ENCODE measurements around the gene U2SURP. TPM values are rescaled to one million over a fixed set of nuclear protein-coding genes. Genes with fewer than 3 reads are reported as not detected.

U2SURP gene
- total RNA-seq, 2 experiments from 2014 or later, result 173 to 180 TPM

DNA sequence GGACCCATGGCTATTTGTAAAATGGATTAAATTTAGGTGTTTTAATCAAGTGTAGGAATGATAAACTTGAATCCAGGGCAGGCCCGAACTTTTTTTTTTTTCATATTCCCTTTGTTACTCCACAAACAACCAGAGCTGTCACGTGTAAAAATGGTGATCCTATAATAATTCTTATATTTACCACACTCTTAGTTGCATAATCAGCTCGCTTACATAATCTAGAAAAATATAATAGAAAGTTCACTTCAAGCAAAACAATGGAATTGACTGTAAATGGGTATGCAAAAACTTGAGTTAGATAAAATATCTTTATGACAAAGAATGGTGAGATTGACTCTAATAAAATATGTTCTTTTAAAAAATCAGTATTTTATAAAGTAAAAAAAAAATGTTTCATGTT is 35.8 kb upstream of the U2SURP start:
- H3K27ac Mint-ChIP-seq, result no peak overlapping the region
- DNase-seq, result no peak
- H3K9me3 Mint-ChIP-seq, result no peaks in the 10 kb centered on the region
- H3K4me3 Mint-ChIP-seq, result no peak overlapping the region
- peaks cover 6% of the 10 kb centered on the region for H3K4me1 Mint-ChIP-seq (ENCODE audit: low read depth)
- intact Hi-C loops (cut with micrococcal nuclease), result no loop called here
- CTCF ChIA-PET, result interaction anchor here (0.7 kb wide), 2 partner anchors 9 to 20 kb away, joined by 5 read pairs; no protein-coding TSS in a partner anchor
- H3K27me3 Mint-ChIP-seq (ENCODE audit: low read depth), result peaks cover 35% of the 10 kb centered on the region
- no peaks in the 10 kb centered on the region for H3K36me3 Mint-ChIP-seq (ENCODE audit: low read depth)

DNA sequence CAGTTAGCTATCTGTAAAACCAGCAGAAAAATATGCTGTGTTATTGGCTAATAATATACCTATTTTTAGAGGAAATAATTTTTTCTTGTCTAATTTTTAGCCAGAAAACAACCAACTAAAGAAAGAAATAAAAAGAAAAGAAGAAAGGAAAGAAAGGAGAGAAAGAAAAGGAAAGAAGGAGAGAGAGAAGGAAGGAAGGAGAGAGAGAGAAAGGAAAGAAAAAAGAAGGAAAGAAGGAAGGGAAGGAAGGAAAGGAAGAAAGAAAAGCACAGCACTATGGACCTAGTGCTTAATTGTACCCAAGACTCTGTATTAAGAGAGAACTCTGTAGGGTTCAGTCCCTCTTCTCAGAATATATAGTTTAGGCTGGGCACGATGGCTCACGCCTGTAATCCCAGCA is 34.6 kb upstream of the U2SURP start:
- CTCF ChIA-PET, result no interaction called here
- no peaks in the 10 kb centered on the region for H3K36me3 Mint-ChIP-seq (ENCODE audit: low read depth)
- no peak overlapping the region for H3K27ac Mint-ChIP-seq
- no peaks in the 10 kb centered on the region for H3K9me3 Mint-ChIP-seq
- peaks cover 30% of the 10 kb centered on the region for H3K27me3 Mint-ChIP-seq (ENCODE audit: low read depth)
- peaks cover 6% of the 10 kb centered on the region for H3K4me1 Mint-ChIP-seq (ENCODE audit: low read depth)
- intact Hi-C loops (cut with micrococcal nuclease), result no loop called here
- no peak for DNase-seq
- H3K4me3 Mint-ChIP-seq, result no peak overlapping the region

DNA sequence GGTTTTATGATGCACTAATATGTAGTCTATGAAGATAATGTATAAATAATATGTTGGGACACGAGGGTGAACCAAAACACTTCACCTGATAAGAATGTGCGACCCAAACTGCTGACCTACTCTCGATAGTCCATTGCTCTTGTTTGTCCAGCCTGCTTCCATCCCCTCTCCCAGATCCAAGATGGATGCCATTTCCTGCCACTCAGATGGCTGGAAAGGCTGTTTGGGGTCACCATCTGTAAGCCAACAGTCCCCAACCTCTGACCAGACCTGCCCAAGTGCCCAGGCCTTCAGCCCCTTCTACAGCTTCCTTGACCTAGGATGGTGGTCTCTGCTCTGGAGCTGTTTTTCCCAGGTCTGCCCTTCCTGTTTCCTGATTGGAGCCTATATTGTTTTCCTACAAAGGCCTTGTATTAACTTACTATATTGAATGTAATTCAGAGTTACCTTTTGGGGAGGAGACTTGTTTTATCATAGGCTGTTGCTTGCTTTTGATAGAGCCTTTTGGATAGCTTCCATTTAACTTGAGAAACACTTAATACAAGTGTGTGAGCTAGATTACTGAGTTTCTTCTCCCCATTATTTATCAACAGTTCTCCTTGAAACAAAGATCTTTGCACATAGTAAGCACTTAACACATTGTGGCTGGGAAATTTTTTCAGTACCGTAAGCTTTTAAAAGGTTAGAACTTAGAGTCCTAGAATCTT is 32.9 kb upstream of the U2SURP start:
- no peaks in the 10 kb centered on the region for H3K9me3 Mint-ChIP-seq
- intact Hi-C loops (cut with micrococcal nuclease), result no loop called here
- H3K27me3 Mint-ChIP-seq (ENCODE audit: low read depth), result peaks cover 18% of the 10 kb centered on the region

DNA sequence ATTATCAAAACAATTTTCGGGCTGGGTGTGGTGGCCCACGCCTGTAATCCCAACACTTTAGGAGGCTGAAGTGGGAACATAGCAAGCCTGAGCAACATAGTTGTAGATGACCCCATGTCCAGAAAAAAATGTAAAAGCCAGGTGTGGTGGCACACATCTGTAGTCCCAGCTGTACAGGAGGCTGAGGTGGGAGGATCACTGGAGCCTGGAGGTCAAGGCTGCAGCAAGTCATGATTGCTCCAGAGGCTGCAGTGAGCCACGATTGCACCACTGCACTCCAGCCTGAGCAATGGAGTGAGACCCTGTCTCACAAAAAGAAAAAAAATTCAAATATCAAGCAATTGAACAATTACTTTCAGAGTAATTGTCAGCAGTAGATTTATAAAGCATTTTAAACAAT is 29.9 kb upstream of the U2SURP start:
- no peak overlapping the region for H3K4me3 Mint-ChIP-seq
- DNase-seq, result no peak
- intact Hi-C loops (cut with micrococcal nuclease), result loop anchor here (10.0 kb wide), 1 partner anchor 1153 kb away; no protein-coding TSS in a partner anchor
- no peak overlapping the region for H3K27ac Mint-ChIP-seq
- no peaks in the 10 kb centered on the region for H3K36me3 Mint-ChIP-seq (ENCODE audit: low read depth)
- peaks cover 7% of the 10 kb centered on the region for H3K27me3 Mint-ChIP-seq (ENCODE audit: low read depth)
- H3K9me3 Mint-ChIP-seq, result no peaks in the 10 kb centered on the region
- CTCF ChIA-PET, result no interaction called here
- H3K4me1 Mint-ChIP-seq (ENCODE audit: low read depth), result no peaks in the 10 kb centered on the region

More for the DNA sequence above, 32.9 kb upstream of the U2SURP start:
- H3K4me3 Mint-ChIP-seq, result no peak overlapping the region
- CTCF ChIA-PET, result interaction anchor here (1.4 kb wide), 1 partner anchor 37 kb away, joined by 4 read pairs; no protein-coding TSS in a partner anchor
- H3K27ac Mint-ChIP-seq, result no peak overlapping the region
- no peak for DNase-seq
- peaks cover 3% of the 10 kb centered on the region for H3K4me1 Mint-ChIP-seq (ENCODE audit: low read depth)
- no peaks in the 10 kb centered on the region for H3K36me3 Mint-ChIP-seq (ENCODE audit: low read depth)

DNA sequence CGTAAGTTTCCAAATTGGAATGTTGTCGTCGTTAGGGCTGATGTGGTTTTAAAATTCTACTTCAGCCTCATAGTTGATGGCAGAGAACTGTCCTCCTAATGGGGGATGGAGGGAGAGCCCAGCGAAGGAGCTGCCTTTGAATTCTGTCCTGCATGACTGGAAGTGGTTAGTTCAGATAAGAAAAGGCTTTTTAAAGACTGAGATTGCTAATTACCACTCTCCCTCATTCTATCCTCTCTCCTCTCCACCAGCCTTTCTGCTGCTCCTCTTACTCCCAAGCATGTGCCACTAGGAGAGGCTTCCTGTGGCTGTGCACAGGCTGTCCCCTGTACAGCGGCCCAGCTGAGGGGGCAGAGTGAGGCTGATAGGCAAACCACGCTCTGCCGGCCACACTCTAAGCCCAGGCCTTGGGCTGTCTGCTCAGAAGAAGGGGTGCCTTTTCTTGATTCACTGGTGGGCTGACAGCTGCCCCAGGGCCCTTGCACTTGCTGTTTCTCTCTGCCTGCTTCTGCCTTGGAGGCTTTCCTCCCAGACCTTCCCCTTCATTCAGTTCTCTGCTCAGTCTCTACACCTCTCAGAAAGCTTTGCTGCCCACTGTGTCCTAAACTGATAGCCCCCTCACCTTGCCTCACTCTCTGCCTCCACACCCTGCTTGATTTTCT is 29.1 kb upstream of the U2SURP start:
- Mint-ChIP-seq H3K27ac (no peak overlapping the region), H3K27me3 (ENCODE audit: low read depth) (peaks cover 9% of the 10 kb centered on the region), H3K4me1 (ENCODE audit: low read depth) (no peaks in the 10 kb centered on the region), H3K4me3 (no peak overlapping the region), H3K9me3 (no peaks in the 10 kb centered on the region), H3K36me3 (ENCODE audit: low read depth) (no peaks in the 10 kb centered on the region)
- CTCF ChIA-PET, result interaction anchor here (0.6 to 1.1 kb wide), 2 partner anchors 14 to 24 kb away, joined by 3 read pairs; no protein-coding TSS in a partner anchor
- DNase-seq, result no peak
- intact Hi-C loops (cut with micrococcal nuclease), result loop anchor here (10.0 kb wide), 1 partner anchor 1153 kb away; no protein-coding TSS in a partner anchor

DNA sequence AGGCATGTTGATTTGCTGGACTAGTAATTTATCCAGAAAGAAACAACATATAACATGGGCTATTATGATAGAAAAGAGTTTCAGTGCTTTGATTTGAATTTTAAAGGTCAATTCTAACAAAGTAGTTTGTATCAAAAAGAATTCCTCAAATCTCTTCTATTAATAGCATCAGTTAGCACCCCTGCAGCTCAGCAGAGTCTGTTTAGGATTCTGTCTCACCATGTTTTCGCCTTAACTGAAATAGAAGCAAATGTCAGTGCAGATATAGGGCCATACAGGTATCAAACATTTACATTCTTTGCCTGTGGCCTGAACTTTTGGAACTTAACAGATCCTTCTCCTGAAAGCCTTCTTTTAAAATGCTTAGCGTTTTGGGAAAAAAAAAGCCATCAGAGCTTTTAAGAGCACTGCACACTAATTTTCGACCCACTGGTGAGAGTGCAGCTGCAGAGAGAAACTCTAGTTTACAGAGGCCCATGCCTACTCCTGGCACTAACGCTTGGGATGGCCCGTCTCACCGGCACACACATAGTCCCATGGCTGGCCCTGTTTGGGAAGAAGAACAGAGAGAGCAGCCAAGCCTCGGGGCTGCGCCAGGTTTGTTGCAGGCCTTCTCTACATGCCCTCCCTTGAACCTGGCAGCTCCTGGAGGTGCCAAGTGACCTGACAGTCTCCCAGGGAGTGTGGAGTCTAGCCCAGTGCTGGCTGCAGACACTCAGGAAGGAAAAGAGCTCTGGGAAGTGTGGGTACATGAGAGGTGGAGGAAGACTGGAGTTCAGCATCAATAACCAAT is 28.0 kb upstream of the U2SURP start:
- Mint-ChIP-seq H3K27me3 (ENCODE audit: low read depth) (peaks cover 11% of the 10 kb centered on the region), H3K9me3 (no peaks in the 10 kb centered on the region), H3K4me3 (no peak overlapping the region), H3K4me1 (ENCODE audit: low read depth) (no peaks in the 10 kb centered on the region), H3K36me3 (ENCODE audit: low read depth) (no peaks in the 10 kb centered on the region), H3K27ac (no peak overlapping the region)
- intact Hi-C loops (cut with micrococcal nuclease), result loop anchor here (10.0 kb wide), 1 partner anchor 1151 kb away; no protein-coding TSS in a partner anchor
- DNase-seq, result no peak
- CTCF ChIA-PET, result interaction anchor here (0.6 to 1.1 kb wide), 2 partner anchors 15 to 315 kb away, joined by 3 to 4 read pairs; no protein-coding TSS in a partner anchor

DNA sequence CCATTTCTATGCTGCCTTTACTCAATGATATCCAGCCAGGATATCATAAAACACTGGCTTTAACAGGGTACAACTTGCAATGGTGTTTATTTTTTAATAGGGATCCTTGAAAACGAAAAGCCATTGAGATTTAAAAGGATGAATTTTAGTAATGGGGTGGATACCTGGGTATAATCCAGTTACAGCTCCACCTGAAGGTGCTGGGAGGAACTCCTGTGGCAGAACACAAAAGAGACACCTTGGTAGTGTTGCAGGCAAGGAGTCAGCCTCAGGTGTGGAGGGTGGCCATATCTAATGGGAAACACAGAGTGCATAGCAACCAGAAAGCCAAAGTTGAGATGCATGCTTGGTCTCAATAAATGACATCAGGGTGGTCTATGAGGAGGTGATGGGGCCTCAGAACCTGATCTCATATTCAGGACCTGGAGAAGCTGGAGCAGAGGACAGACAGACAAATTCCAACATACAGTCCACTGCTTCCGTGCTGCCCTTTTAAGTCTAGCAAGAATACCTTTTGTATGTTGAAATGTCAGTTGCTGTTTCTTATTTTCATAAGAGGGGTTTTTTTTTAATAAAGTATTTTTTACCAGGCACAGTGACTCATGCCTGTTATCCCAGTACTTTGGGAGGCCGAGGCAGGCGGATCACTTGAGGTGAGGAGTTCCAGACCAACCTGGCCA is 25.9 kb upstream of the U2SURP start:
- Mint-ChIP-seq H3K9me3 (no peaks in the 10 kb centered on the region), H3K36me3 (ENCODE audit: low read depth) (no peaks in the 10 kb centered on the region), H3K27me3 (ENCODE audit: low read depth) (peaks cover 11% of the 10 kb centered on the region), H3K27ac (no peak overlapping the region), H3K4me3 (no peak overlapping the region), H3K4me1 (ENCODE audit: low read depth) (no peaks in the 10 kb centered on the region)
- intact Hi-C loops (cut with micrococcal nuclease), result loop anchor here (10.0 kb wide), 1 partner anchor 1149 kb away; no protein-coding TSS in a partner anchor
- CTCF ChIA-PET, result interaction anchor here (0.6 to 0.9 kb wide), 4 partner anchors 43 to 634 kb away, joined by 3 to 9 read pairs (median 4); no protein-coding TSS in a partner anchor
- no peak for DNase-seq

DNA sequence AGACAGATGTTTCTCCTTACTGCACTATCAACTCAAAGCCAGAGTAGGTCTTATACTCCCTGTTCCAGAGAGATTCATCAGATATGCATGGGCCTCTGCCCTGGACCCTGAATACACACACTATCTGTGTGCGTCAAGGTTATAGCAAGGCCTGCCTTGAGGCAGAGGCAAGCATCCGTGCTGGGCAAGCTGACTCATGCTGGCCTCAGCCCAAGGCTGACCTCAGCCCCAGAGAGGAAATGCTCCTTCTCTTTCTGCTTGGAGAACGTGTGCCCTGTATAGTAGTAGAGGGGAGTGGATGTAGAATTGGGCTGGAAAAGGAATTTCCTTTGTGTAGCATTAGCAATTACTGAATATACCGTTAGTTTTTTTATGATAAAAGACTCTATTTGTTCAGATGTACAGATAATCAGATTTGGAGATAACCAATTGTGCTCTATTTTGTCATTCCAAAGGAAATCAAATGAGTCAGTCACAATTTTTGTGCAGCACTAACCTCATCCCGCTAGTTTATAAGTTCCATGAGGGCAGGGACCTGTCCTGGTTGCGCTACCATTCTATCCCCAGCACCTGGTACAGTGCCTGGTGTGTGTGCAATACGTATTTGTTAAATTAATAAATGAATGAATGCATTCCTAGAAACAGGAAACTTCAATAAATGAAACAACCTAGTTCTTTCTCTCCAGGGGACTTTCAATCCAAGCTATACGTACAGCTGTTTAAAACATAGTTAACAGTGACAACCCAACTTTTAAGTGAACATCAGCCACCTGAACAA is 24.6 kb upstream of the U2SURP start:
- H3K4me1 Mint-ChIP-seq (ENCODE audit: low read depth), result no peaks in the 10 kb centered on the region
- H3K9me3 Mint-ChIP-seq, result no peaks in the 10 kb centered on the region
- no peak overlapping the region for H3K27ac Mint-ChIP-seq
- H3K36me3 Mint-ChIP-seq (ENCODE audit: low read depth), result no peaks in the 10 kb centered on the region
- intact Hi-C loops (cut with micrococcal nuclease), result loop anchor here (10.0 kb wide), 1 partner anchor 1148 kb away; no protein-coding TSS in a partner anchor
- H3K27me3 Mint-ChIP-seq (ENCODE audit: low read depth), result peaks cover 7% of the 10 kb centered on the region
- CTCF ChIA-PET, result no interaction called here
- no peak for DNase-seq
- H3K4me3 Mint-ChIP-seq, result no peak overlapping the region

DNA sequence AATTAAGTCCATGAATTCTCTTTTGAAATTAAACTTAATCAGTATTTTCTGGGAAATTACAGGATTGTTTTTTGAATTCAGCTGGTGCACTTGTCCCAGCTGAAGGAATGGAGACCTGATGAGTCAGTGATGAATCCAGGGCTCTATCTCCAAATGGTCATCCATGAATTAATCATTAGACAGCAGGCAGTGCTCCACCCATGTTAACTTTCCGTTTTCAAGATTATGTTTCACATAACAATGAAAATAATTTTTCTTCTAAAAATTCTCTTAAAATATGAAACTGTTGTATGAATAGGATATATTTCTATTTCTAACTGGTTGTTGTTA is 24.0 kb upstream of the U2SURP start:
- Mint-ChIP-seq H3K4me3 (no peak overlapping the region), H3K36me3 (ENCODE audit: low read depth) (no peaks in the 10 kb centered on the region), H3K27ac (no peak overlapping the region), H3K9me3 (no peaks in the 10 kb centered on the region), H3K27me3 (ENCODE audit: low read depth) (peaks cover 7% of the 10 kb centered on the region), H3K4me1 (ENCODE audit: low read depth) (no peaks in the 10 kb centered on the region)
- intact Hi-C loops (cut with micrococcal nuclease), result loop anchor here (10.0 kb wide), 1 partner anchor 1147 kb away; no protein-coding TSS in a partner anchor
- CTCF ChIA-PET, result no interaction called here
- DNase-seq, result no peak

DNA sequence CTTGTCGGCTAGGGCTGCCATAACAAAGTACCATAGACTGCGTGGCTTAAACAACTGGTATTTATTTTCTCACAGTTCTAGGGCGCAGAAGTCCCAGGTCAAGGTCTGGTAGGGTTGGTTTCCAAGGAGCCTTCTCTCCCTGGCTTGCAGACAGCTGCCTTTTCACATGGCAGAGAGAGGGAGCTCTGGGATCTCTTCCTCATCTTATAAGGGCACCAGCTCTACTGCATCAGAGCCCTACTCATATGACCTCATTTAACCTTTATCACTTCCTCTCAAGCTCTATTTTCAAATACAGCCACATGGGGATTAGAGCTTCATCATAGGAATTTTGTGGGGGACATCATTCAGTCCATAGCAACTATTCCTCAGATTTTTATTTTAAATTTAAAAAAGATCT is 20.3 kb upstream of the U2SURP start:
- Mint-ChIP-seq H3K36me3 (ENCODE audit: low read depth) (no peaks in the 10 kb centered on the region), H3K4me3 (no peak overlapping the region), H3K27ac (no peak overlapping the region), H3K9me3 (no peaks in the 10 kb centered on the region), H3K4me1 (ENCODE audit: low read depth) (no peaks in the 10 kb centered on the region), H3K27me3 (ENCODE audit: low read depth) (peaks cover 4% of the 10 kb centered on the region)
- no peak for DNase-seq
- CTCF ChIA-PET, result interaction anchor here (0.6 to 1.2 kb wide), 3 partner anchors 9 to 153 kb away, joined by 3 read pairs; no protein-coding TSS in a partner anchor
- intact Hi-C loops (cut with micrococcal nuclease), result no loop called here

DNA sequence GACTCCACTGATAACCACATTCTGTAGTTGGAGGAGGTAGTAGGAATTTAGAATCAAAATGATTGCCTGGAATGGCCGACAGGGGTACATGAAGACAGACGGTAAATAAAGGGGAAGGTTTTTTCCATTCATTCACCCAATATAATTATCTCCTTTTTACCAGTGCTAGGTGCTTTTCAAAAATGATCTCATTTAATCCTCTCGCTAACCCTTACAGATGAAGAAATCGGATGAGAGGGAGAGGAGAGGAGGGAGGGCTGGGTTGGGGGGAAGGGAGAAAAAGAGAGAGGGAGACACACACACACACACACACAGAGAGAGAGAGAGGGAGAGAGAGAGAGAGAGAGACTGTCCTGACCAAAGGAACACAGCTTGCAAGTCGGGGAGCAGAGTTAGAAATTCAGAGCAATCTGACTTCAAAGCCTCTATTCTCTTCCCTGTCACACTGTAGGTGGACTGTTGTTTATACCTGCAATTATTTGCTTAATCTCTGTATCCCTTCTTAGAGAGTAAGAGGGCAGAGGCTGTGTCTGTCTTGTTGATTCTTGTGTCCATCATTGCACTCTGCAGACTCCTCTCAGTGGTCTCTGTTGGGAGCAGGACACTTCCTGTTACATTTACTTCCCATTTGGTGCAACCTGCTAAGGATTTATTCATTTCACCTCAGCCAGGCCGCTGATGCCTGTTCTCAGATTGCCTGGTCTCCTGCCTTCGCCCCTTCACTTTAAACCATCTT is 19.2 kb upstream of the U2SURP start:
- intact Hi-C loops (cut with micrococcal nuclease), result no loop called here
- H3K4me1 Mint-ChIP-seq (ENCODE audit: low read depth), result no peaks in the 10 kb centered on the region
- H3K36me3 Mint-ChIP-seq (ENCODE audit: low read depth), result no peaks in the 10 kb centered on the region
- H3K27me3 Mint-ChIP-seq (ENCODE audit: low read depth), result peaks cover 2% of the 10 kb centered on the region
- DNase-seq, result no peak
- no peak overlapping the region for H3K4me3 Mint-ChIP-seq
- CTCF ChIA-PET, result interaction anchor here (0.6 to 3.7 kb wide), 4 partner anchors 8 to 662 kb away, joined by 3 to 24 read pairs (median 4); no protein-coding TSS in a partner anchor
- no peaks in the 10 kb centered on the region for H3K9me3 Mint-ChIP-seq
- H3K27ac Mint-ChIP-seq, result no peak overlapping the region

Data from activated naive CD4-positive, alpha-beta T cell treated with anti-CD3 and anti-CD28 coated beads for 36 hours (primary cell).